ENCODE data around the gene HNRNPUL1. TPM values are rescaled to one million over a fixed set of nuclear protein-coding genes. Genes with fewer than 3 reads are reported as not detected.

HNRNPUL1 gene
- total RNA-seq, 4 donors from 2014 or later, result 140 to 213 (median 188) TPM

DNA sequence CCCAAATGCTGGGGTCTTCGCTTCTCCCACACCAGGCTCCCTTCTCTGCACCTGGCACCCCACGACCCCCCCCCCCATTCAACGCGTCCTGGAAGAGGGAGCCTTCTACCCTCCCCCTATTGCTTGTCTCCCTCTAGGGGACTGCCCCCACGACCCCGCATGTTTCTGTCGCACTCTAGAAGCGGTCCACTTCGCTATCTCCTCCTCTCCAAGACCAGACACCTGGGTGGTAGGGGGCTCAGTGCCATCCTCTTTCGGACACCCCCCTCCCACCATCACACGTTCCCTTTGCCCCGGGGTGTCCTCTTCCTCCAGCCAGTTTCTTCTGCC is 88.1 kb downstream of the HNRNPUL1 start:
- TF ChIP-seq, protein P1, sequence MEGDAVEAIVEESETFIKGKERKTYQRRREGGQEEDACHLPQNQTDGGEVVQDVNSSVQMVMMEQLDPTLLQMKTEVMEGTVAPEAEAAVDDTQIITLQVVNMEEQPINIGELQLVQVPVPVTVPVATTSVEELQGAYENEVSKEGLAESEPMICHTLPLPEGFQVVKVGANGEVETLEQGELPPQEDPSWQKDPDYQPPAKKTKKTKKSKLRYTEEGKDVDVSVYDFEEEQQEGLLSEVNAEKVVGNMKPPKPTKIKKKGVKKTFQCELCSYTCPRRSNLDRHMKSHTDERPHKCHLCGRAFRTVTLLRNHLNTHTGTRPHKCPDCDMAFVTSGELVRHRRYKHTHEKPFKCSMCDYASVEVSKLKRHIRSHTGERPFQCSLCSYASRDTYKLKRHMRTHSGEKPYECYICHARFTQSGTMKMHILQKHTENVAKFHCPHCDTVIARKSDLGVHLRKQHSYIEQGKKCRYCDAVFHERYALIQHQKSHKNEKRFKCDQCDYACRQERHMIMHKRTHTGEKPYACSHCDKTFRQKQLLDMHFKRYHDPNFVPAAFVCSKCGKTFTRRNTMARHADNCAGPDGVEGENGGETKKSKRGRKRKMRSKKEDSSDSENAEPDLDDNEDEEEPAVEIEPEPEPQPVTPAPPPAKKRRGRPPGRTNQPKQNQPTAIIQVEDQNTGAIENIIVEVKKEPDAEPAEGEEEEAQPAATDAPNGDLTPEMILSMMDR (IDR thresholded peaks at IDR 0.05), result no peak
- no peak for TF ChIP-seq POLR2A (IDR thresholded peaks at IDR 0.05)
- no peak for TF ChIP-seq POLR2AphosphoS5 (IDR thresholded peaks at IDR 0.05)
- no peak for TF ChIP-seq EP300 (IDR thresholded peaks at IDR 0.05)
- Histone ChIP-seq H3K4me3 (peak overlapping the region; percentile 69), H3K9me3 (no peaks in the 10 kb centered on the region), H3K36me3 (peaks cover 7% of the 10 kb centered on the region), H3K4me1 (peaks cover 67% of the 10 kb centered on the region), H3K27me3 (no peaks in the 10 kb centered on the region), H3K27ac (peak overlapping the region; percentile 43)
- under 1% methylated on average over 12 of the region's 12 CpGs for WGBS
- DNase-seq (ENCODE audit: low spot score in 2 of 2), result no peak

DNA sequence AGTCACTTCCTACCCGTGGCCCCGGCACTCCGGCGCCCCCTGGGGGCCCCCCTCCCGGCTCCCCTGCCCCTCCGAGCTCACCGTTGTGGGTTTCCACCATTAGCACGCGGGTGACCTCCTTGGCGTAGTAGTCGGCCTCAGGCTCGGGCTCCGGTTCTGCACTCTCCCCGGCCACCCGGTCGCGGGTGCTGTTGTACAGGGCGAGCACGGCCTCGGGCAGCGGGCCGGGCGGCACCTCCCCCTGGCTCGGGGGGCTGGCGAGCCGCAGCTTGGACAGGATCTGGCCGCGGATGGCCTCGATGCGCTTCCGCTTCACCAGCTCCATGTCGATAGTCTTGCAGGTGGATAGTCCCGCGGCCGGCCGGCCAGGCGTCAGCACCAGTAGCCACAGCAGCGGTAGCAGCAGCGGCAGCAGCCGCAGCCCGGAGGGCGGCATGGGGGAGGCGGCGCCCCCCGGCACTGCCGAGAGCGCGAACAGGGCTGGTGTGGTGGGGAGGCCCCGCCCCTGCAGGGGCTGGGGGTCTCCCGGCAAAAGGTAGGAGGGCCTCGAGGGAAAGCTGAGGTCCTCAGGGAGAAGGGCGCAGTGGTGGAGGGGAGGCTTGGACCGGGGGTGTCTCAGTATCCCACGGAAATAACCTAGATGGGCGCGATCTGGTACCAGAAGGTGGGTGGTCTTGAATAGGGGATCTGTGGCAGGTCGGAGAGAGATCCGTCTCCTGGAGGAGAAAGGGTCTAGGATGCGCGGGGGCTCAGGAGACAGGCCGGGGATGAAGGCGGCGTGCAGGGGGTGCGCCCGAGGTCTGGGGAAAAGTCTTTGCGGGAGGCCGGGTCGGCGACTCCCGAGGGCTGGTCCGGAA is 88.7 kb downstream of the HNRNPUL1 start:
- peaks cover 3% of the 10 kb centered on the region for H3K36me3 ChIP-seq
- H3K27ac ChIP-seq, result peak overlapping the region; percentile 77
- TF ChIP-seq POLR2AphosphoS5 (IDR thresholded peaks at IDR 0.05) (no peak), POLR2A (IDR thresholded peaks at IDR 0.05) (no peak), EP300 (IDR thresholded peaks at IDR 0.05) (no peak)
- TF ChIP-seq, protein P1 (IDR thresholded peaks at IDR 0.05), result peak in 1 of 2 donors; percentile 29
- H3K9me3 ChIP-seq, result no peaks in the 10 kb centered on the region
- peak overlapping the region; percentile 69 for H3K4me3 ChIP-seq
- peak in 1 of 2 donors; percentile 79 for DNase-seq (ENCODE audit: low spot score in 2 of 2)
- under 1% methylated on average over 38 of the region's 71 CpGs for WGBS
- peaks cover 69% of the 10 kb centered on the region for H3K4me1 ChIP-seq
- H3K27me3 ChIP-seq, result no peaks in the 10 kb centered on the region

DNA sequence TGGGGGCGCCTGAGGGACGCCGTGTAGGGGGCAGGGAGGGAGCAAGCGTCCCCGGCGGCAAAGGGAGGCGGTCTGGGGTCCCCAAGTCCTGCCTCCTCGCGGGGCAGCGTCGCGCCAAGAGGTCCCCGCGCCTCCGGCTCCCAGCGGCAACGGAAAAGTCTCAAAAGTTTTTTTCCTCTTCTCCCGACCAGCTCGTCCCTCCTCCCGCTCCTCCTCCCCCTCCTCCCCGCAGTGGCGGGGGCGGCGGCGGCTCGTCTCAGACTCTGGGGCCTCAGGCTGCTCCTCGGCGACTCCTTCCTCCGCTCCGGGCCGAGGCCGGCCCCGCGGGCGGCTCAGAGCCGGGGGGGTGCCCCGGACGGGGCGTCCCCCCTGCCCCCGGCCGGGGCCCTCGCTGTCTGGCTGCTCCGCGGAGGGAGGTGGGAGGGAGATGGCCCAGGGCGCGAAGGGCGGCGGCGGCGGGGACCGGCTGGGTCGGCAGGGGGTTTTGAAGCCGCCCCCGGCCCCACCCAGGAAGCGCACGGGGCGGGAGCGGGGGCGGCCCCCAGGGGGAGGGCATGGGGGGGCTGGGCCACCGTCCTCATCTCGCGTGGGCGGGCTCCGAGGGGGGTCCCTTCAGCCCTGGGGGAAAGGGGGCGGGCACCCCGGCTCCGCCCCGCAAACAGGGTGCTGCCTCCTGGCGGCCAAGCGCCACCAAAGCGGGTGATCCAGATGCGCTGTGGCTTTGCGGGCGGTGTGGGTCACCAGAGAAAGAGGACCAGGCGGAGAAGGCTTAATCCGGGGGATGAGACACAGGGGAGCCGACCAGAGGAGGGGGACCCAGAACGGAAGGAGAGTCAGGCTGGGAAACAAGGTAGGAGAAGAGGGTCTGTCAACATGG is 89.5 kb downstream of the HNRNPUL1 start, which contains the start of gene TGFB1:
TGFB1 (minus strand) TSS at position 457 of the 877 bp plus-strand sequence. CDS start 878 bp downstream, outside the sequence.
- WGBS, result 2% methylated on average over 25 of the region's 78 CpGs
- Histone ChIP-seq H3K27ac (peak within 1 kb of the TSS; percentile 77), H3K4me3 (peak within 1 kb of the TSS; percentile 69), H3K36me3 (no peaks in the 10 kb centered on the region), H3K27me3 (no peaks in the 10 kb centered on the region), H3K9me3 (no peaks in the 10 kb centered on the region), H3K4me1 (peaks cover 69% of the 10 kb centered on the region)
- TF ChIP-seq POLR2A (IDR thresholded peaks at IDR 0.05), result no peak
- TF ChIP-seq, protein P1 (IDR thresholded peaks at IDR 0.05), result peak; percentile 72 to 95
- DNase-seq (ENCODE audit: low spot score in 2 of 2), result peak; percentile 93 to 94

DNA sequence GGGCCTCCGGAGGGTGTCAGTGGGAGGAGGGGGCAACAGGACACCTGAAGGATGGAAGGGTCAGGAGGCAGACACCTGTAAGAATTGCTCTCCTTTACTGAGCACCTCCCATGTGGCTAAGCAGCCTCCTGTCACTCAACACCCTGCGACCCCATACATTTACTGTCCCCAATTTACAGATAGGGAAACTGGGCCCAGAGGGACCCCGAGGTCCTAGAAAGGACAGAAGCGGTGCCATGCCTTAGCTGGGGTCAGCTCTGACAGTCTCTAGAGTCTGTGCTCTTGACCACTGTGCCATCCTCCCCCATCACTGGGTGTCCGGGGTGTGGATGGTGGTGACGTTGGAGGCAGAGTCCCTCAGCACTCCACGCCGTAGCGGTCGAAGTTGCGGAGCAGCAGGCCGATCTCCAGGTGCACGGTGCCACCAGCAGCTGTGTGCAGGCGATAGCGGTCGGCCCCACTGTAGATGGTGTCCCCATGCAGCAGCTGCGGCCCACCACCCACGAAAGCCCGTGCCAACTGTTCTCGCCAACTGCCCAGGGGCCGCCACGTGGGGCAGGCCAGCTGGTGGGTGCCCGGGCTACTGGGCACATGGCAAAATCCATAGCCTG is 90.3 kb downstream of the HNRNPUL1 start:
- 89% methylated on average over 10 of the region's 23 CpGs for WGBS
- peak overlapping the region; percentile 77 for H3K27ac ChIP-seq
- no peaks in the 10 kb centered on the region for H3K9me3 ChIP-seq

More for the DNA sequence above, 90.3 kb downstream of the HNRNPUL1 start:
- no peak for DNase-seq (ENCODE audit: low spot score in 2 of 2)
- Histone ChIP-seq H3K36me3 (no peaks in the 10 kb centered on the region), H3K4me3 (peak overlapping the region; percentile 69), H3K4me1 (peaks cover 65% of the 10 kb centered on the region), H3K27me3 (no peaks in the 10 kb centered on the region)
- TF ChIP-seq POLR2A (IDR thresholded peaks at IDR 0.05) (no peak), POLR2AphosphoS5 (IDR thresholded peaks at IDR 0.05) (no peak), EP300 (IDR thresholded peaks at IDR 0.05) (no peak)
- TF ChIP-seq, protein P1 (IDR thresholded peaks at IDR 0.05), result no peak

Data from suprapubic skin (tissue), 4 donors.